GM12892 (cell line): ENCODE measurements around the gene C16orf89.

Source experiments
- POLR2A ChIP-seq: IDR thresholded peaks from 2 replicates; pipeline ENCODE4 v1.6.1; 2011; ENCODE audit warnings: low read depth, low read length, control low read depth
- POLR2AphosphoS5 ChIP-seq: IDR thresholded peaks from 2 replicates; pipeline ENCODE4 v1.6.1; 2011; ENCODE audit warnings: low read depth, low read length, control low read depth
- TAF1 ChIP-seq: IDR thresholded peaks from 2 replicates; pipeline ENCODE4 v1.6.1; 2011; ENCODE audit warnings: low read depth, mild to moderate bottlenecking, control low read depth, low read length, borderline replicate concordance

- TF ChIP-seq POLR2A, result no peak
- no peak for TF ChIP-seq POLR2AphosphoS5
- TF ChIP-seq TAF1, result no peak
Measured at GRCh38 chr16:5065813-5066212, at the start of gene C16orf89.
